HG02571 (cell line): ENCODE results near the gene MYH9.
"Not testable (repeated sequence)": the region's sequence is repeated elsewhere in the genome, so short reads cannot be mapped to it uniquely, and the experiment has no call there.

Experiments
- ATAC-seq: cut with Tn5 transposase; IDR thresholded peaks from one replicate; pipeline ENCODE4 v1.9.1; 2021; ENCODE audit warnings: mild to moderate bottlenecking, moderate library complexity; ENCODE audit not compliant: unreplicated experiment

MYH9 gene

DNA sequence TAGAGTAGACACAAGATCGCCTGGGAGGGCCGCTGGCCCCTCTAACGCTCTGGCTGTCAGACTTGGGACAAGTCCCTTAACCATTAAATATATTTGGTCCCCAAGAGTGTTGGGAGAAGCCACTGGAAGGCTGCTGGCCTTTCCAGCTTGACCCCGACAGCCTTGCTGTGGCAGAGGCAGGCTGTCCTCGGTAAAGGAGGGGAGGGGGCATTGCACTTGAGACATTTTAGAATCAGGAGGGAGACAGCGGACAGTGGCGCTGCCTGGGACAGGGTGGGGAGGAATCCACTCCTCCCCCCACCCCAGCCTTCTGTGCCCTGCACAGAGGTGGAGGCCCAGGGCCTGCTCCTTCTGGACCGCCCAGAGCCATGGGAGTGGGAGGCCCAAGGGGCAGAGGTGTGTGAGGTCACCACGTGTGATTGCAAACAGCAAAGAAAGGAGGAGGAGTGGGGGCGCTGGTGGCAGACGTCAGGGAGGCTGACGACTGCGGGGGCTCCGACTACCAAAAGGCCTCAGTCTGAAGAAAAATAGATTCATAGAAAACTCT is 105.9 kb downstream of the MYH9 start:
- ATAC-seq = no peak

DNA sequence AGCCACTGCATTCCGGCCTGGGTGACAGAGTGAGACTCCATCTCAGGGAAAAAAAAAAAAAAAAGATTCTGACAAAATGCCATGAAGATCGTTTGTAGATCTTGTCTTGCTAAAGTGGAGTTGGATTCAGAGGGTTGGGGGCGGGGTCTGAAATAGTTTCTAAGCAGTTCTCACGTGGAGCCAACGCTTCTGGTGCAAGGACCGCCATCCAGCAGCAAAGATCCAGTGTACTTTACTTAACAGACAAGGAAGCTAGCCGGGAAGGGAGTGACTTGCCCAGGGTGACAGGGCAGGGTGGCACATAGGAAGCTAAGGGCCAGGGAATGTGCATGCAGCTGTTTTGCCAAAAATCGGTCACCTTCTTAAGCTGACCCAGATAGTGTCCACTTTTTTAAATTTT is 107.4 kb downstream of the MYH9 start:
- ATAC-seq = no peak

GRCh38 chr22:36279219-36279666 is 108.5 kb downstream of the MYH9 start:
- no peak for ATAC-seq

- ATAC-seq = no peak
These were observed 110.1 kb downstream of the MYH9 start for GRCh38 chr22:36277482-36278291.

GRCh38 chr22:36274531-36274930 is 113.2 kb downstream of the MYH9 start:
- no peak for ATAC-seq

GRCh38 chr22:36271951-36272350 is 115.8 kb downstream of the MYH9 start:
- not testable (repeated sequence) for ATAC-seq

DNA sequence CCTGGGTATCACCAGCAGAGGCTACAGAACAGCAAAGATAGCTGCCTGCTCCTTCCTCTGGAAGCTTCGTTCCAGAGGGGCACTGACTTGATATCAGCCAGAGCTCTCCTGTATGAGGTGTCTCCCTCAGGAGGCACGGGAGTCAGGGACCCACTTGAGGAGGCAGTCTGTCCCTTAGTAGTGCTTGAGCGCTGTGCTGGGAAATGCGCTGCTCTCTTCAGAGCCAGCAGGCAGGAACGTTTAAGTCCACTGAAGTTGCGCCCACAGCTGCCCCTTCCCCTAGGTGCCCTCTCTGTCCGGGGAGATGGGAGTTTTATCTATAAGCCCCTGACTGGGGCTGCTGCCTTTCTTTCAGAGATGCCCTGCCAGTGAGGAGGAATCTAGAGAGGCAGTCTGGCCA is 116.5 kb downstream of the MYH9 start:
- not testable (repeated sequence) for ATAC-seq

DNA sequence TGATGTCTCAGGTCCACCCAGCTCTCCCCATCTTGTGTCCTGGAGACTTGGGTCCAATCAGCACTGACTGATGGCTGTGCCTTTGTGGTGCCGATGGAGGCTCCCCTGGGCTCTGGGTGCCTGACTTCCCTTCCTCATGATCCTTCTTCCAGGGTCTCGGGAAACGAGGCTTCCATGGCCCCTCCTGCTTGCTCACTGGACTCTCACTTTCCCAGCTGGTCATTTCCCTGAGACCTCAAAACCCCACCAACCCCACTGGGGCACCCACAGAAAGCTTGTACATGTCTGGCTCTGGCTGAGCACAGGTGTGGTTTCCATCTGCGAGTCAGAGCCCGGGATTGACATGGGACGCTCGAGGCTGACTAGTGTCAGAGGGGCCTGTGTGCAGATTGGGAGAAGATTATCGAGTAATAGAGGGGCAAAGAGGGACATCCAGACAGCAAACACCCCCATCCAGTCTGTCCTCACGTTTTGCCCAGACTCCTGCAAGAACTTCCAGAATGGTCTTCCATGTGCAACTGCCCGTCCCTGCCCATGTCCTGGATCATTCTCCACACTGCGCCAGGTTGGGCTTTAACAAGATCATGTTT is 119.8 kb downstream of the MYH9 start:
- ATAC-seq = no peak

GRCh38 chr22:36267058-36267457 is 120.7 kb downstream of the MYH9 start:
- ATAC-seq = no peak

- not testable (repeated sequence) for ATAC-seq
These were observed 123.7 kb downstream of the MYH9 start for GRCh38 chr22:36263886-36264664.

GRCh38 chr22:36263216-36263673 is 124.5 kb downstream of the MYH9 start:
- not testable (repeated sequence) for ATAC-seq

DNA sequence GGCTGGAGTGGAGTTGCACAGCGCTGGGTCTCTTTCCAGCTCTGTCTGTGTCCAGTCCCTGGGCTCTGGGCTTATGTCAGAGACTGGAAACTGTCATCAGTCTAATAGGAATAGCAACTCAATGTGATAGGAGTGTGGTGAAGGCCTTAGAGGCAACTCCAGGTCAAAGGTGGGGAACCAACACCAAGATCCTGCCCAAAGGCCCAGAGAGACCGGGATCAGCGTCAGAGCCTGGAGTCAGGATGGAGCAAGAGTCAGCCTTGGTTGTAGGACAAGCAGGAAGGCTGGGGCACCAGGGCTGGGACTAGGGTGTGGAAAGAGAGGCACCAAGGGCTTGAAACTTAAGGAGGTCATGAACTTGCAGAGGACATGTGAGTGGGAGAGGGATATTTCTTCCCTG is 125.5 kb downstream of the MYH9 start:
- not testable (repeated sequence) for ATAC-seq

DNA sequence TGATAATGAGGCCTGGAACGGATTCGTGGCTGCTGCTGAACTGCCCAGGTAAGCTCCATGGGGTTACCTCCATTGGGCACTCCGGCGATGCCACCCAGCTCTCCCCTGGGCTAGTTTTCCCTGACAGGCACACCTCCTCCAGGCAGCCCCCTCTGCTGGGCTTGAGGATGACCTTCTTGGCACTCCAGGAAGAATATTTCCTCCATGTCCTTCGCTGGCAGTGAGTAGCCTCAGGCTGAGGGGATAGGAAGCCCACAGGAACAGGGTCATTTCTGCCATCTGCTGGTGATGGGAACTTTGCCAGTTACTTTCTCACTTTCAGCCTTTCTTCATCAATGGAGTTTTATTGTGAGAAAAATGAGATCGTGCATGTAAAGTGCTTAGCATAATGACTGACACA is 126.1 kb downstream of the MYH9 start:
- ATAC-seq = not testable (repeated sequence)

GRCh38 chr22:36259615-36260300 is 128.0 kb downstream of the MYH9 start:
- no peak for ATAC-seq

- ATAC-seq = no peak
These were observed 128.8 kb downstream of the MYH9 start for GRCh38 chr22:36258701-36259614.

DNA sequence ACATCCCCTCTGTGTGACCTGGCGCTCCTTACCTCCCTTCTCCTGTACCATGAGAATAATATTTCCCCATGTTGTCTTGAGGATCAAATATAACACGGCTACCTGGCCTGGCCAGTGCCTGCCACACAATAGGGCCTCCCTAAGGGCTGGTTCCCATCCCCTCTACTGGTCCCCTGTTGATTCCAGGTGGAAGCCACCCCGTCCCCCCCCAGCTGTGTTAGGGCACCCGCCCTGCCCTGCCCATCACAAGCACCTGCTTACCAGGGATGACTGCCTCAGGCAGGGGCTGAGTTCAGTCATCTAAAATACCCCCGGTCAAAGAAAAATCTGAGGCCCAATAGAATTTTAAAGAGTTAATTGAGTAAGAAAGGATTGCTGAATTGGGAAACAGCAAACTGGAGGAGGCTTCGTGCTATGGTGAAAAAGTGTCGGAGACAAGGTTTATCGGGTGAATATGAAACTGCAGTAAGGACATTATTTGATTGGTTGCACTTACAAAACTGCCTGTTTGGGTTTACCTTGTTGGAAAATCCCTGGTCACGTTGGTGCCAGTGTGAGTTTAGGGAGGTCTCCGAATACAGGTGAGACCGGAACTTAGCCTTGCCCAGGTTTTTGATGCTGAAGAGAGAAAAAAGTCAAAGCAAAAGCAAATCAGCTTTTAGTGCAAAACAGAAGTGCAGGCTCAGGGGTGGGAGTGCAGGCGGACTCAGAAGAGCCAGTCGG is 129.7 kb downstream of the MYH9 start:
- no peak for ATAC-seq

- ATAC-seq = no peak
These were observed 130.5 kb downstream of the MYH9 start for GRCh38 chr22:36257308-36257707.

DNA sequence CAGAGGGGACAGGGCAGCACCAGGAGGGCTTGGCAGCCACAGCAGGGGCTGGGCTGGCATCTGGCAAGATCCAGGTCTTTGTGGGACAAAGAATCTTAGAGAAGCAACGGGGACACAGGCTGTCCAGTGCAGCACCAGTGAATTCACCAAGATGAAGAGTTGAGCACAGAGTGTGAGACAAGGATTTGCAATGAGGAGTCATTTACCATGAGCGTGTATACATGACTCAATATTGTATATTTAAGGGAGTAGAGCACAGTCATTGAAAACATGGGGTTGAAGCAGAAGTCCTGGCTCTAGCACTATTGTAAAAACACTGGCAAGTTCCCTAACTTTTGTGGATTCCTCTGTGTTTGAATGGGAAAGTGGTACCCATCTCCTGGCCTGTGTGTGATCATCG is 131.3 kb downstream of the MYH9 start:
- ATAC-seq = no peak

DNA sequence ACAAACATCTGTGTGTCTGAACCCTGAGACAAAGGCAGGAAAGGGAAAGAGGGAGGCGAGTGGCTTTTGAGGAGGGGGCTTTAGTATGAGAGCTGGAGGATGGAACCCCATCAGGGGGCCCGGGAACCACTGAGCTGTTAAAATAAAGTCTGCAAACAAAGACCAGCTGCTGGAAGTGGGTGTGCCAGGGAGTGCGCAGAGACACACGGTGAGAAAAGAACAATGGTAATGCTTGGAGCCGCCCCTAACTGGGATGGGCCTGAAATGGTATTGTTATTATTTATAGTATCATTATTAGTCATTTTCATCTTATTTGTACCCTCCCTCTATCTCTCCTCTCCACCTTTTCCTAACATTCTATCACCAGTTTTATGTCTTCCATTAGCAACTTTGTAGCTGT is 132.2 kb downstream of the MYH9 start:
- not testable (repeated sequence) for ATAC-seq
